Esophagus squamous epithelium (tissue), 4 donors: Measurements from ENCODE around the gene ATG3.

Experiments used
- POLR2A ChIP-seq, 4 donors: fragments of 450-650 bp; IDR thresholded peaks; one replicate each; pipeline ENCODE4 v1.6.1; 2017; ENCODE audit warnings: antibody characterized with exemption in 4 of 4, mild to moderate bottlenecking in 4 of 4, moderate library complexity in 3 of 4
- TF ChIP-seq, protein P1 (sequence below), 6 experiments: fragments of 450-650 bp in 4 of 6; fragments of 200-600 bp in 2 of 6; sonication (generic) in 2 of 6; IDR thresholded peaks; one replicate each; pipeline ENCODE4 v1.5.1; 2016 to 2019; ENCODE audit warnings: antibody characterized with exemption in 6 of 6, mild to moderate bottlenecking in 4 of 6, moderate library complexity in 4 of 6

DNA sequence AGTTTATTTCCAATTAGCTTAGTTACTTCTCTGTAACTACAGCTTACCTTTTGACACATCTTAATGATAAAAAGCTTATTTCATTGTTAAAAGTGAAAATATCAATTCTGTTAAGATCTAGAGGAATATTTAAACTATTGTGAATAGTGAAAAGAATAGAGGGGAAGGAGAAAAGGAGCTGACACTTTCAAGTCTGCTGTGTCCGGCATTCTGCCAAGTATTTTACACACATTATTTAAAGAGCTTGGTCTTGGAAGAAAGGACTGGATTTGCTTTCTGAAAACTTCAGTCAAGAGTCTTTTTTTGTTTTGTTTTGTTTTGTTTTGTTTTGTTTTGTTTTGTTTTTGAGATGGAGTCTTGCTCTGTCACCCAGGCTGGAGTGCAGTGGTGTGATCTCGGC, 44.3 kb upstream of the ATG3 start:
- TF ChIP-seq, protein P1, sequence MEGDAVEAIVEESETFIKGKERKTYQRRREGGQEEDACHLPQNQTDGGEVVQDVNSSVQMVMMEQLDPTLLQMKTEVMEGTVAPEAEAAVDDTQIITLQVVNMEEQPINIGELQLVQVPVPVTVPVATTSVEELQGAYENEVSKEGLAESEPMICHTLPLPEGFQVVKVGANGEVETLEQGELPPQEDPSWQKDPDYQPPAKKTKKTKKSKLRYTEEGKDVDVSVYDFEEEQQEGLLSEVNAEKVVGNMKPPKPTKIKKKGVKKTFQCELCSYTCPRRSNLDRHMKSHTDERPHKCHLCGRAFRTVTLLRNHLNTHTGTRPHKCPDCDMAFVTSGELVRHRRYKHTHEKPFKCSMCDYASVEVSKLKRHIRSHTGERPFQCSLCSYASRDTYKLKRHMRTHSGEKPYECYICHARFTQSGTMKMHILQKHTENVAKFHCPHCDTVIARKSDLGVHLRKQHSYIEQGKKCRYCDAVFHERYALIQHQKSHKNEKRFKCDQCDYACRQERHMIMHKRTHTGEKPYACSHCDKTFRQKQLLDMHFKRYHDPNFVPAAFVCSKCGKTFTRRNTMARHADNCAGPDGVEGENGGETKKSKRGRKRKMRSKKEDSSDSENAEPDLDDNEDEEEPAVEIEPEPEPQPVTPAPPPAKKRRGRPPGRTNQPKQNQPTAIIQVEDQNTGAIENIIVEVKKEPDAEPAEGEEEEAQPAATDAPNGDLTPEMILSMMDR (IDR thresholded peaks at IDR 0.05) = no peak
- TF ChIP-seq POLR2A (IDR thresholded peaks at IDR 0.05) = no peak
